AG08395 (cell line): ENCODE measurements around the gene TSPAN10.
"Not testable (repeated sequence)": the region's sequence is repeated elsewhere in the genome, so short reads cannot be mapped to it uniquely, and the experiment has no call there.

ENCODE experiments used
- DNase-seq: peaks from one replicate; pipeline ENCODE4 v3.0.0; 2012; ENCODE audit warnings: mixed read lengths, low spot score

The TSPAN10 gene

DNA sequence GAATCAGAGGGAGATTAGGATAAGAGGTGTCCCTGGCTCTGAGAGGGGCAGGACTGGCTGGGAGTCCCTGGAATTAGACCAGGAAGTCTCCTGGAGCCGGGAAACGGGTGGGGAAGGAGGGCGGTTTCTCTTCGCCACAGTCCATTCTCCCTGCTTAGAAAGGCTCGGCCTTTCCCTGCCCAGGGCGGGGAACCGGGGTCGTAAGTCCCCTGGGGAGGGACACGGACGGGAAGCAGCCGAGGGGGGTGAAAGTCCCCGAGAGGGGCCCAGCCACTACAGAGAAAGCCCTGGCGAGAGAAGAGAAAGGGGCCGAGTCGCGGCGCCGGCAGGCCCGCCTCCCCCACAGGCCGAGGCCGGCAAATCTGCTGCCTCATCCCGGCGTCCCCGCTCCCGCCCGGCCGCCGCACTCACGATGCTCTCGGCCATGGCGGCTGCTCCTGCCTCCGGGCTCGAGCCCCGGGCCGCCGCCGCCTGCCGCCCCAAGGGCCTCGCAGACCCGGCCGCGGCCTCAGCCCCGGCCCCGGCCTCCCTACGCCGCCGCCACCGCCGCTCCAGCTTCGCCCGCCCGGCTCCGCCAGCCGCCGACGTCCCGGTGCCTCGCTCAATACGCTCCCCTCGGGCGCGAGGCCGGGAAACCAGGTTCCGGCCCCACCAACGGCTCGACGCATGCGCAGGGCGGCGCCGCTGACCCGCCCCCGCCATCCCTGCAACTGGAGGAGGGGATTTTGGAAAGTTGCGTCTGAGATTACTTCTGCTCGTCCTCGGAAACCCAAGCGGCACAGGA is at the start of gene TSPAN10, which contains the start of gene NPLOC4:
TSPAN10 (plus strand) TSS at position 692 of the 784 bp plus-strand sequence. CDS start 5,217 bp downstream, outside the sequence.
NPLOC4 (minus strand) TSS at position 608 of the 784 bp plus-strand sequence; CDS start at position 426, 182 bp downstream.
- peak; percentile 99 for DNase-seq

DNA sequence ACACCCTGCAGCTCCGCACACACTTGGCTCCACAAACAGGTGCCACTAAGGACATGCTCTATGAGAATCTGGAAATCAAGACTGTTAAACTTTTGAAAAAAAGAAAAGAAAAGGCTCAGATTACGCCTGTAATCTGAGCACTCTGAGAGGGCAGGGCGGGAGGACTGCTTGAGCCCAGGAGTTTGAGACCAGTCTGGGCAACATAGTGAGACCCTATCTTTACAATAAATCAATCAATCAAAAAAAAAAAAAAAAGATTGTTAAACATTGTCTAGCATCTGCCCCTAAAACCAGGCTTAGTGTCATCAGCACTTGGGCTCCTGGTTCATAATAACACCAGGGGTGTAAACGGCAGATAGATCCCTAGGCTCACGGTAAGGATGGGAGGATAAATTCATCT is 47.4 kb upstream of the TSPAN10 start:
- no peak for DNase-seq

DNA sequence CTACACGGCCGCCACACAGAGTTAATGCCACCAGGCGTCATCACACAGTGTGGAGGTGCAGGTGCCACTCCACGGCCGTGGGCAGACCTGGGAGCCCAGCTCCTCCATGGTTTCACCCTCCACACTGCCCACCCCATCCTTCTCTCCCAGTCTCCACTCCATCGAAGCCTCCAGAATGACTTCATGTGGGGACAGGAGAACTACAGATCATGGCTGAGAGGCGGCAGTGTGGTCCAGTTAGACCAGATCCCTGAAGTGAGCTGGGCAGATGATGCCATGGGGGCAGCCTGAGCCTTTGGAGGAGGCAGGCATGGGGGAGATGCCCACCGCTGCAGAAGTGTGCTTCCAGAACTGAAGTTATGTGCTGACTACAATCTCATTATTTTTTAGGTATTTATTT is 46.9 kb upstream of the TSPAN10 start:
- DNase-seq = no peak

DNA sequence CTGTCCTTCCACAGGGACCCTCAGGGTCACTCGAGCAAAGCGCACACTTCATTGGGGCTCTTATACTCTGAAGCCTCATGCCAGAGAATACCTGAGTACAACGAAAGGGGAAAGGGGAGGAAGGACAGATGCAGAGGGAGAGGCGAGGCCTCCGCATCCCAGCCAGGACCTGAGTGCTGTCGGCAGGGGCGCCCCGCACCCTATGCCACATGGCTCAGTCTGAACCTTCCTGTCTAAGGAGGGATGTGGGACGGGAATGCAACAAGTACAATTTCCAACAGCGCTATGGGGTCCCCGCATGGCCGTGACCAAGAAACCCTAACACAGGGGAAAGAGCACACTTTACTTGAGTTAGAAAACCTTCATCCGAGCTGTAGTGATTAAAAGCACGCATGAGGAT is 45.0 kb upstream of the TSPAN10 start:
- no peak for DNase-seq

DNA sequence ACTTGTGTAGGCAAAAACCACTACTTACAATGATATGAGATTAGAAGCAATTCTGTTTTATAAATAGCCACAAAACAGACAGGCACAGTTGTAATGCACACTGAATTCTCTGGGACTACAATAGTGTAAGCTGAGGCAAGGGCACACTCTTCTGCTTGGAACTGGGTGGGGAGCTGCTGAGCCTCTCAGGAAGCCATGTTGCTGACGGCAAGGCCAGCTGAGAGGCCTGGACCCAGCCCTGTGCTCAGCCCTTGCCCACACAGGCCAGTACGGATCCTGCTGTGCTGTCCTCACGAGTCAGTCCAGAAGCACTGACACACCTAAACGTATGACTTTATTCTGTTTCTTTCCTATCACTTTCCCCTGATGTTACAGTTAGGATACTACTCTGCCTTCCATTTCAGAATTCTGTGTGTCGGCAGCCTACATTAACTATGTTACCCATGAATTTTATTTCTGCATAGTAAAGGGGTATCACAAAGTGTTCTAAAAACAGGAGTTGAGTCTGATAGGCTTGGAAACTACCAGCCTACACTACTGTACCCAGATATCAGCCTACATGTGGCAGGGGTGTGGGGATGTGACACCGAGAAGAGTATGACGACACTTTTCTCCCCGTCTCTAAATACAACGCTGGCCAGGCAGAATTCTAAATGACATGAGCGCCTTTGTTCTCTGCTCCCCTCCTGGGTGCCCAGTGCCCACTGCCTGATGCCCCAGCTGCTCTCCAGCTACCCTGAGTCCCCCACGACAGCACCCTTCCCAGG is 43.7 kb upstream of the TSPAN10 start:
- no peak for DNase-seq

- DNase-seq = peak; percentile 63
Observed at GRCh38 chr17:81599719-81600486, 37.1 kb upstream of the TSPAN10 start.

- peak; percentile 81 for DNase-seq
Observed at GRCh38 chr17:81601525-81602120, 35.4 kb upstream of the TSPAN10 start.

GRCh38 chr17:81603846-81604610 is 33.0 kb upstream of the TSPAN10 start:
- no peak for DNase-seq

GRCh38 chr17:81607431-81607830 is 29.6 kb upstream of the TSPAN10 start:
- DNase-seq = peak; percentile 59

GRCh38 chr17:81608082-81608481 is 28.9 kb upstream of the TSPAN10 start:
- no peak for DNase-seq

DNA sequence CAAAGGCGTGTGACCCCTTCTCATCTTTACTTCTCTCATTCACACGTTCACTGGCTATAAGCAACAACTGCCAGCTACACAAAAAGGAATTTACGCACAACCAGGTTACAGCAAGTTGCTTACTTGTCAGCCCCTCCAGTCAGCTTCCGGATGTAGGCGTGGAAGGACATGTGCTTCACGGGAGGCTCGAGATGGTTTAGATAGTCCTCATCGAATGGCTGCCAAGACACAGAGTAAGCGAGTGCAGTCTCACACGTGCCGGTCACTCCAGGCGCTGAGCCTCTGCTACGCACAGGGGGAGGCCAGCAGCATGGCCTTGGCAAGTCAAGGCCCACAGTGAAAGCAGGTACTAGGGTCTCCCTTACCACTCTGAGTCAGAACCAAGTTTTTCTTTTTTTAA is 28.4 kb upstream of the TSPAN10 start:
- no peak for DNase-seq

GRCh38 chr17:81609541-81610311 is 27.3 kb upstream of the TSPAN10 start:
- no peak for DNase-seq

GRCh38 chr17:81612172-81612970 is 24.6 kb upstream of the TSPAN10 start:
- DNase-seq = no peak

GRCh38 chr17:81615401-81615930 is 21.5 kb upstream of the TSPAN10 start:
- no peak for DNase-seq

GRCh38 chr17:81616877-81617276 is 20.1 kb upstream of the TSPAN10 start:
- DNase-seq = no peak

- not testable (repeated sequence) for DNase-seq
Observed at GRCh38 chr17:81618307-81618706, 18.7 kb upstream of the TSPAN10 start.

GRCh38 chr17:81621494-81622130 is 15.4 kb upstream of the TSPAN10 start:
- no peak for DNase-seq

DNA sequence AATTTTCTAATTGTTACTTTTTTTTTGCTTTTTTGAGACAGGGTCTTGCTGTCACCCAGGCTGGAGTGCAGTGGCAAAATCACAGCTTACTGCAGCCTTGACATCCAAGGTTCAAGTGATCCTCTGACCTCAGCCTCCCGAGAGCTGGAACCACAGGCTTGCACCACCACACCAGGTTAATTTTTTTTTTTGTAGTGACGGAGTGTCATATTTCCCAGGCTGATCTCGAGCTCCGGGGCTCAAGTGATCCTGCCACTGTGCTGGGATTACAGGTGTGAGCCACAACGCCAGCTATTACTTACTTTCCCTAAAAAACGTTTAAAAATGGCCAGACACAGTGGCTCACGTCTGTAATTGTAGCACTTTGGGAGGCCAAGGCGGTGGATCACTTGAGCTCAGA is 6.7 kb upstream of the TSPAN10 start:
- DNase-seq = no peak

- DNase-seq = no peak
Observed at GRCh38 chr17:81631482-81631881, 5.5 kb upstream of the TSPAN10 start.
